Endothelial cell of umbilical vein (primary cell): ENCODE data around the gene IL6ST. TPM values are rescaled to one million over a fixed set of nuclear protein-coding genes. Genes with fewer than 3 reads are reported as not detected.

Experiments
- BruUV-seq: library from RNA; stranded (reverse); fragments of 400-500 nt; replicated peaks from 2 replicates; lab custom pipeline; 2021; lab: Mats Ljungman, UMichigan
- CTCF ChIA-PET: fragments of 300-600, 350-600 bp; sonication (Branson Sonifier 250); formaldehyde crosslinking; loops from one replicate; lab custom pipeline; 2021; ENCODE audit warnings: antibody characterized with exemption, inconsistent platforms; lab: Charles Lee
- POLR2A ChIA-PET: fragments of 300-600, 350-600 bp; sonication (Branson Sonifier 250); formaldehyde crosslinking; loops from one replicate; lab custom pipeline; 2021; ENCODE audit warnings: antibody characterized with exemption, inconsistent platforms; lab: Charles Lee
- DNase-seq: peaks from one replicate; pipeline ENCODE4 v3.0.0-alpha.2; 2011; ENCODE audit warnings: low read depth, low spot score
- FAIRE-seq: peaks from 2 replicates; lab custom pipeline; 2011; peaks lifted over from hg19 to GRCh38; lab: Jason Lieb, UNC
- H2AFZ ChIP-seq: 2 replicates; pipeline ENCODE4 v1.6.0; 2012; ENCODE audit warnings: low read depth, low read length, control low read depth, inconsistent platforms
- H3K27ac ChIP-seq: 2 replicates; pipeline ENCODE4 v1.5.1; 2011; ENCODE audit warnings: low read depth, mild to moderate bottlenecking, control low read depth, low read length, moderate library complexity; ENCODE audit not compliant: insufficient read depth
- H3K27me3 ChIP-seq, 2 experiments: 2 replicates each; pipeline versions ENCODE4 v1.6.0 to v1.6.1; 2011; ENCODE audit warnings: low read length in 2 of 2, mixed read lengths in 1 of 2; ENCODE audit not compliant: control insufficient read depth in 2 of 2, insufficient read depth in 2 of 2
- H3K36me3 ChIP-seq, 2 experiments: 2 replicates in 1 of 2; 3 replicates in 1 of 2; pipeline ENCODE4 v1.5.1; 2011; ENCODE audit warnings: low read length in 2 of 2, mild to moderate bottlenecking in 1 of 2, moderate library complexity in 1 of 2; ENCODE audit not compliant: control insufficient read depth in 2 of 2, insufficient read depth in 2 of 2; ENCODE audit errors: extremely low read depth in 1 of 2
- H3K4me1 ChIP-seq: 3 replicates; pipeline ENCODE4 v1.5.1; 2011; ENCODE audit warnings: mild to moderate bottlenecking, low read length; ENCODE audit not compliant: control insufficient read depth, insufficient read depth; ENCODE audit errors: extremely low read depth
- H3K4me2 ChIP-seq: 2 replicates; pipeline ENCODE4 v1.6.1; 2011; ENCODE audit warnings: low read length, control low read depth, mixed read lengths; ENCODE audit not compliant: insufficient read depth
- H3K4me3 ChIP-seq, 3 experiments: fragments of 200-600 bp in 1 of 3; sonication (generic), shearing (Covaris generic) in 1 of 3; replicated peaks in 1 of 3; 2 replicates each; pipeline ENCODE4 v1.5.1; 2011 to 2016; ENCODE audit warnings: control low read depth in 3 of 3, low read length in 3 of 3, mild to moderate bottlenecking in 2 of 3, inconsistent platforms in 1 of 3, low read depth in 1 of 3, moderate library complexity in 1 of 3; ENCODE audit not compliant: insufficient read depth in 1 of 3
- H3K79me2 ChIP-seq: 2 replicates; pipeline ENCODE4 v1.6.0; 2012; ENCODE audit warnings: low read length, inconsistent platforms; ENCODE audit not compliant: control insufficient read depth, insufficient read depth
- H3K9ac ChIP-seq: replicated peaks from 2 replicates; pipeline ENCODE3; 2011; ENCODE audit warnings: low read length, control low read depth; ENCODE audit not compliant: insufficient read depth; ENCODE audit errors: extremely low read depth
- H3K9me1 ChIP-seq: replicated peaks from 3 replicates; pipeline ENCODE4 v1.6.0; 2011; ENCODE audit warnings: mild to moderate bottlenecking, low read length; ENCODE audit not compliant: control insufficient read depth, insufficient read depth; ENCODE audit errors: extremely low read depth
- H3K9me3 ChIP-seq: replicated peaks from 2 replicates; pipeline ENCODE4 v1.5.1; 2012; ENCODE audit warnings: low read length, inconsistent platforms; ENCODE audit not compliant: control insufficient read depth, insufficient read depth
- H4K20me1 ChIP-seq: replicated peaks from 2 replicates; pipeline ENCODE3; 2011; ENCODE audit warnings: mild to moderate bottlenecking, low read length; ENCODE audit not compliant: control insufficient read depth, insufficient read depth; ENCODE audit errors: extremely low read depth
- EZH2 ChIP-seq: IDR thresholded peaks from 2 replicates; pipeline ENCODE4 v1.6.1; 2012; ENCODE audit warnings: borderline replicate concordance, low read depth, mild to moderate bottlenecking, moderate library complexity, low read length, inconsistent platforms; ENCODE audit not compliant: severe bottlenecking
- FOS ChIP-seq: IDR thresholded peaks from 2 replicates; pipeline ENCODE4 v1.6.1; 2011; ENCODE audit warnings: mild to moderate bottlenecking, low read length, moderate library complexity, borderline replicate concordance; ENCODE audit not compliant: insufficient read depth
- GATA2 ChIP-seq: IDR thresholded peaks from 2 replicates; pipeline ENCODE4 v1.7.0; 2011; ENCODE audit warnings: low read depth, mild to moderate bottlenecking, moderate library complexity, mixed read lengths, low read length; ENCODE audit not compliant: insufficient read length, insufficient read depth
- JUN ChIP-seq: IDR thresholded peaks from 2 replicates; pipeline ENCODE4 v1.6.1; 2011; ENCODE audit warnings: borderline replicate concordance, low read depth; ENCODE audit not compliant: insufficient read length, insufficient read depth
- MYC ChIP-seq: IDR thresholded peaks from one replicate; pipeline ENCODE4 v1.6.1; 2011; ENCODE audit warnings: mild to moderate bottlenecking, low read depth, low read length
- POLR2A ChIP-seq: IDR thresholded peaks from 2 replicates; pipeline ENCODE4 v1.6.1; 2012; ENCODE audit warnings: low read depth, mild to moderate bottlenecking, control low read depth, low read length
- POLR2AphosphoS5 ChIP-seq: IDR thresholded peaks from 2 replicates; pipeline ENCODE4 v1.6.1; 2012; ENCODE audit warnings: low read depth, mild to moderate bottlenecking, control low read depth, low read length, moderate library complexity; ENCODE audit not compliant: insufficient read depth
- dilution Hi-C: fragments of 300-500 bp; cut with MboI; formaldehyde crosslinking; loops from one replicate; pipeline ENCODE4 v1.15.0; 2019; ENCODE audit warnings: low sequenced_read_pairs; ENCODE audit not compliant: extremely low pct_ligation_motif_present
- intact Hi-C: fragments of 100-400 bp; cut with micrococcal nuclease; formaldehyde crosslinking; loops from one replicate; pipeline ENCODE4 v1.10.0; 2022
- polyA plus RNA-seq, 4 experiments: library from polyadenylated mRNA; depleted of rRNA in 3 of 4; stranded (reverse) in 3 of 4; unstranded in 1 of 4; fragments of >200 nt; gene quantifications; 2 replicates each; pipeline versions ENCODE4 v1.2.1 to v1.2.3, GENCODE V29; 2011 to 2012; ENCODE audit warnings: missing spikeins in 1 of 4
- total RNA-seq: library from RNA; stranded (reverse); gene quantifications from 2 replicates; pipeline ENCODE4 v1.2.3, GENCODE V29; 2021
- TF ChIP-seq, protein P1 (sequence below): IDR thresholded peaks from 2 replicates; pipeline ENCODE4 v1.6.1; 2011; ENCODE audit not compliant: insufficient read depth, insufficient read length
- TF ChIP-seq, protein P2 (sequence below), 2 donors: IDR thresholded peaks; 1 replicate in 1 of 2; 2 replicates in 1 of 2; pipeline ENCODE4 v1.5.1; 2011; ENCODE audit warnings: low read length in 2 of 2, mild to moderate bottlenecking in 2 of 2, moderate library complexity in 2 of 2, control low read depth in 1 of 2, inconsistent platforms in 1 of 2, low read depth in 1 of 2; ENCODE audit not compliant: insufficient read depth in 1 of 2; ENCODE audit errors: extremely low read depth in 1 of 2

Gene IL6ST
- total and polyA plus RNA-seq, 2 donors (not counting 3 experiments of a cell fraction or from before 2014, with no cell fraction given): 135 to 345 TPM

GRCh38 chr5:55997742-55998351 is 3.1 kb upstream of the IL6ST start:
- H3K9ac ChIP-seq: no peak overlapping the region
- no peak overlapping the region for H3K27ac ChIP-seq
- DNase-seq (peak; percentile 48), FAIRE-seq (peak; percentile 24)
- ChIA-PET POLR2A (interaction anchor here (0.6 kb wide), 1 partner anchor 60 kb away, joined by 5 read pairs; no protein-coding TSS in a partner anchor), CTCF (interaction anchor here (0.7 to 1.4 kb wide), 2 partner anchors 10 to 204 kb away, joined by 3 to 4 read pairs; no protein-coding TSS in a partner anchor)
- TF ChIP-seq JUN (peak; percentile 56), POLR2A (no peak), GATA2 (peak; percentile 22), MYC (no peak), EZH2 (no peak), POLR2AphosphoS5 (no peak), FOS (peak; percentile 73)
- TF ChIP-seq, protein P1, sequence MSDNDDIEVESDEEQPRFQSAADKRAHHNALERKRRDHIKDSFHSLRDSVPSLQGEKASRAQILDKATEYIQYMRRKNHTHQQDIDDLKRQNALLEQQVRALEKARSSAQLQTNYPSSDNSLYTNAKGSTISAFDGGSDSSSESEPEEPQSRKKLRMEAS: no peak
- TF ChIP-seq, protein P2, sequence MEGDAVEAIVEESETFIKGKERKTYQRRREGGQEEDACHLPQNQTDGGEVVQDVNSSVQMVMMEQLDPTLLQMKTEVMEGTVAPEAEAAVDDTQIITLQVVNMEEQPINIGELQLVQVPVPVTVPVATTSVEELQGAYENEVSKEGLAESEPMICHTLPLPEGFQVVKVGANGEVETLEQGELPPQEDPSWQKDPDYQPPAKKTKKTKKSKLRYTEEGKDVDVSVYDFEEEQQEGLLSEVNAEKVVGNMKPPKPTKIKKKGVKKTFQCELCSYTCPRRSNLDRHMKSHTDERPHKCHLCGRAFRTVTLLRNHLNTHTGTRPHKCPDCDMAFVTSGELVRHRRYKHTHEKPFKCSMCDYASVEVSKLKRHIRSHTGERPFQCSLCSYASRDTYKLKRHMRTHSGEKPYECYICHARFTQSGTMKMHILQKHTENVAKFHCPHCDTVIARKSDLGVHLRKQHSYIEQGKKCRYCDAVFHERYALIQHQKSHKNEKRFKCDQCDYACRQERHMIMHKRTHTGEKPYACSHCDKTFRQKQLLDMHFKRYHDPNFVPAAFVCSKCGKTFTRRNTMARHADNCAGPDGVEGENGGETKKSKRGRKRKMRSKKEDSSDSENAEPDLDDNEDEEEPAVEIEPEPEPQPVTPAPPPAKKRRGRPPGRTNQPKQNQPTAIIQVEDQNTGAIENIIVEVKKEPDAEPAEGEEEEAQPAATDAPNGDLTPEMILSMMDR (IDR thresholded peaks at IDR 0.05; ENCODE audit: extremely low read depth in 1 of 2, insufficient read depth in 1 of 2, low read depth in 1 of 2, low read length in 2 of 2): no peak
- dilution Hi-C loops: no loop called here
- BruUV-seq: no TSS peak
- H3K4me3 ChIP-seq: no peak overlapping the region
- H3K4me2 ChIP-seq: no peak overlapping the region
- H4K20me1 ChIP-seq: no peaks in the 10 kb centered on the region
- no peak overlapping the region for H2AFZ ChIP-seq
- no peaks in the 10 kb centered on the region for H3K9me3 ChIP-seq
- intact Hi-C loops: no loop called here
- peaks cover 22% of the 10 kb centered on the region for H3K79me2 ChIP-seq
- H3K36me3 ChIP-seq: no peaks in the 10 kb centered on the region
- H3K27me3 ChIP-seq: no peaks in the 10 kb centered on the region
- H3K4me1 ChIP-seq: peaks cover 11% of the 10 kb centered on the region
- H3K9me1 ChIP-seq: no peaks in the 10 kb centered on the region
